Camera-type eye (tissue), 1 donor: ENCODE data around the gene TMEM259. TPM values are rescaled to one million over a fixed set of nuclear protein-coding genes. Genes with fewer than 3 reads are reported as not detected.

Experiments used
- total RNA-seq: library from RNA; depleted of rRNA; stranded (reverse); fragments of >200 nt; gene quantifications from one replicate; pipeline ENCODE4 v1.2.3, GENCODE V29; 2014

Gene TMEM259
- total RNA-seq: 103 TPM

GRCh38 chr19:1020868-1021425, at the start of gene TMEM259:
TMEM259 (minus strand) TSS chr19:1021123; CDS start chr19:1020996, 127 bp downstream.

GRCh38 chr19:1066748-1067340, 45.9 kb upstream of the TMEM259 start, which contains the start of gene ARHGAP45:
ARHGAP45 (plus strand) TSS chr19:1067167; CDS start chr19:1067406, 239 bp downstream.

GRCh38 chr19:1039646-1040475, 18.9 kb upstream of the TMEM259 start, which contains the start of gene ABCA7:
ABCA7 (plus strand) TSS chr19:1040107; CDS start chr19:1041362, 1,255 bp downstream.

DNA sequence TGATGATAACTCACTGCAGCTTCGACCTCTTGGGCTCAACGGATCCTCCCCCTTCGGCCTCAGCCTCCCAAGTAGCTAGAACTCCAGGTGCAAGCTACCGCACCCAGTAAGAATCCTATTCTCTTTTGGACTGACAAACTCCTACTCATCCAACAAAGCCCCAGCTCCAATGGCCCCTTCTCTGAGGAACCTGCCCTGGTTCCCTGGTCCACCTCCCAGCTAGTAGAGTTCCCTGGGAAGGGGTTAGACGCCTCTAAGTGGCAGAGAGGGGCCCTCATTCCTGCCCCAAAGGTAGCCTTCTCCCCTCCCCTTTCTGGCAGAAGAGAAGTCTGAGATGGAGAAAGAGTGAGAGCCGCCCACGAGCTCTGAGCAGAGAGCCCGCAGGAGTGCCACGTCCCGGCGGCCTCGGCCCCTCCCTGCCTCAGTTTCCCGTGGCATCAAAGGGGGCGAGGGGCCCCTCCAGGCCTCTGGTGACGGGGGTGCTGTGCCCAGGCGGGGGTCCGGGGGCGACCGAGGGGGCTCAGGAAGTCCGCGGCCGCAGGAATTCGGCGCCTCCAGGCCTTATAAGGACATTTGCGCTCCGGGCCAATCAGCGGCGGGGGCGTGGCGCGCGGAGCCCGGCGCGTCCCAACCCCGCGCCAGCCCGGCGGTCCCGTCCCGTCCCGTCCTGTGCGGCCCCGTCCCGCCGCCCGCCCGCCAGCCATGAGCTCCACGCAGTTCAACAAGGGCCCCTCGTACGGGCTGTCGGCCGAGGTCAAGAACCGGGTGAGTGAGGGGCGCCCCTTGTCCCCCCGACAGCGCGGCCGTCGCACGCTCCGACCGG, 5.2 kb upstream of the TMEM259 start, which contains the start of gene CNN2:
Gene CNN2 (plus strand): TSS at position 649 of the 823 bp plus-strand sequence. CDS start 54 bp downstream, at position 703.

GRCh38 chr19:1000095-1000494, 20.8 kb downstream of the TMEM259 start, which contains the start of gene GRIN3B:
GRIN3B (plus strand) TSS chr19:1000419; CDS start chr19:1000438, 19 bp downstream.

GRCh38 chr19:984165-984967, 36.6 kb downstream of the TMEM259 start, which contains the start of gene WDR18:
WDR18 (plus strand) TSS chr19:984345; CDS start chr19:984354, 9 bp downstream.

Other genes starting within 250 kb of the TMEM259 start
- 113 TPM for gene PTBP1, start 223.7 kb downstream of the TMEM259 start, total RNA-seq
- 21.2 TPM for gene PLPPR3, start 199.2 kb downstream of the TMEM259 start, total RNA-seq
- gene AZU1, start 193.3 kb downstream of the TMEM259 start, total RNA-seq: 3.4 TPM
- gene PRTN3, start 180.1 kb downstream of the TMEM259 start, total RNA-seq: 2.5 TPM
- gene ELANE, start 168.8 kb downstream of the TMEM259 start, total RNA-seq: 6.4 TPM
- gene CFD, start 161.5 kb downstream of the TMEM259 start, total RNA-seq: 15.3 TPM
- 70.6 TPM for gene MED16, start 127.9 kb downstream of the TMEM259 start, total RNA-seq
- not detected for gene RNU6-9, start 127.6 kb downstream of the TMEM259 start, total RNA-seq
- 34.8 TPM for gene R3HDM4, start 107.9 kb downstream of the TMEM259 start, total RNA-seq
- gene KISS1R, start 103.8 kb downstream of the TMEM259 start, total RNA-seq: not detected
- gene ARID3A, start 95.1 kb downstream of the TMEM259 start, total RNA-seq: 12.7 TPM
- gene WDR18, start 36.8 kb downstream of the TMEM259 start, total RNA-seq: 52.4 TPM
- not detected for gene GRIN3B, start 20.7 kb downstream of the TMEM259 start, total RNA-seq
- not detected for gene RNU6-2, start 399 bp upstream of the TMEM259 start, total RNA-seq
- 60.9 TPM for gene CNN2, start 5.5 kb upstream of the TMEM259 start, total RNA-seq
- 84.4 TPM for gene ABCA7, start 19.0 kb upstream of the TMEM259 start, total RNA-seq
- gene ARHGAP45, start 46.0 kb upstream of the TMEM259 start, total RNA-seq: 11.5 TPM
- gene POLR2E, start 74.3 kb upstream of the TMEM259 start, total RNA-seq: 101 TPM
- gene GPX4, start 82.9 kb upstream of the TMEM259 start, total RNA-seq: 157 TPM
- 17.3 TPM for gene SBNO2, start 153.1 kb upstream of the TMEM259 start, total RNA-seq
- gene STK11, start 184.7 kb upstream of the TMEM259 start, total RNA-seq: 58.2 TPM
- gene CBARP, start 216.9 kb upstream of the TMEM259 start, total RNA-seq: 6.2 TPM
- 30.1 TPM for gene ATP5F1D, start 220.6 kb upstream of the TMEM259 start, total RNA-seq
- 48.5 TPM for gene MIDN, start 227.5 kb upstream of the TMEM259 start, total RNA-seq
- 961 TPM for gene CIRBP, start 248.2 kb upstream of the TMEM259 start, total RNA-seq